Central memory CD8-positive, alpha-beta T cell (primary cell): ENCODE results near the gene ERFE.

Experiments
- ATAC-seq: fragments of 150-1000 bp; cut with Tn5 transposase; replicated peaks from 2 replicates; pipeline ENCODE4 v1.10.0; 2022; ENCODE audit warnings: mild to moderate bottlenecking, moderate FRiP score, moderate number of reproducible peaks; ENCODE audit not compliant: poor library complexity, severe bottlenecking; ENCODE audit errors: extremely low read depth
- DNase-seq, 2 donors: peaks; one replicate each; pipeline ENCODE4 v3.0.0; 2021; ENCODE audit warnings: low spot score in 2 of 2
- H3K27ac Mint-ChIP-seq: one replicate; pipeline ENCODE4 v1.8.0; 2022; ENCODE audit warnings: low read depth, mild to moderate bottlenecking, moderate library complexity, mixed read lengths
- H3K27me3 Mint-ChIP-seq: one replicate; pipeline ENCODE4 v1.8.0; 2022; ENCODE audit warnings: mixed read lengths
- H3K36me3 Mint-ChIP-seq: one replicate; pipeline ENCODE4 v1.8.0; 2022; ENCODE audit warnings: mild to moderate bottlenecking, moderate library complexity, mixed read lengths; ENCODE audit not compliant: insufficient read depth
- H3K4me1 Mint-ChIP-seq: one replicate; pipeline ENCODE4 v1.8.0; 2022; ENCODE audit warnings: mixed read lengths
- H3K4me3 Mint-ChIP-seq: one replicate; pipeline ENCODE4 v1.8.0; 2022; ENCODE audit warnings: mild to moderate bottlenecking, moderate library complexity, mixed read lengths
- H3K9me3 Mint-ChIP-seq: one replicate; pipeline ENCODE4 v1.8.0; 2022; ENCODE audit warnings: mixed read lengths

The ERFE gene

GRCh38 chr2:238159661-238160205 lies 963 bp downstream of the ERFE start:
- peak overlapping the region; percentile 50 for H3K4me3 Mint-ChIP-seq
- no peaks in the 10 kb centered on the region for H3K36me3 Mint-ChIP-seq
- ATAC-seq, result no peak
- H3K27ac Mint-ChIP-seq, result no peak overlapping the region
- no peak for DNase-seq
- peaks cover 13% of the 10 kb centered on the region for H3K4me1 Mint-ChIP-seq
- peaks cover 27% of the 10 kb centered on the region for H3K27me3 Mint-ChIP-seq
- H3K9me3 Mint-ChIP-seq, result no peaks in the 10 kb centered on the region

GRCh38 chr2:238160206-238161129 lies 1.7 kb downstream of the ERFE start:
- Mint-ChIP-seq H3K4me3 (peak overlapping the region; percentile 57), H3K4me1 (peaks cover 13% of the 10 kb centered on the region), H3K9me3 (no peaks in the 10 kb centered on the region), H3K36me3 (no peaks in the 10 kb centered on the region), H3K27me3 (peaks cover 34% of the 10 kb centered on the region), H3K27ac (no peak overlapping the region)
- ATAC-seq, result no peak
- DNase-seq, result no peak

GRCh38 chr2:238161291-238162051 lies 2.7 kb downstream of the ERFE start:
- no peaks in the 10 kb centered on the region for H3K9me3 Mint-ChIP-seq
- peaks cover 13% of the 10 kb centered on the region for H3K4me1 Mint-ChIP-seq
- no peak overlapping the region for H3K4me3 Mint-ChIP-seq
- no peak for DNase-seq
- H3K27me3 Mint-ChIP-seq, result peaks cover 34% of the 10 kb centered on the region
- no peaks in the 10 kb centered on the region for H3K36me3 Mint-ChIP-seq
- no peak overlapping the region for H3K27ac Mint-ChIP-seq
- ATAC-seq, result no peak

- no peak overlapping the region for H3K4me3 Mint-ChIP-seq
- DNase-seq, result no peak
- no peaks in the 10 kb centered on the region for H3K9me3 Mint-ChIP-seq
- ATAC-seq, result no peak
- no peak overlapping the region for H3K27ac Mint-ChIP-seq
- H3K27me3 Mint-ChIP-seq, result peaks cover 34% of the 10 kb centered on the region
- H3K36me3 Mint-ChIP-seq, result peaks cover 2% of the 10 kb centered on the region
- peaks cover 13% of the 10 kb centered on the region for H3K4me1 Mint-ChIP-seq
Observed at GRCh38 chr2:238162251-238162845, 3.6 kb downstream of the ERFE start.

GRCh38 chr2:238162846-238163441 lies 4.2 kb downstream of the ERFE start:
- Mint-ChIP-seq H3K4me1 (peaks cover 13% of the 10 kb centered on the region), H3K9me3 (no peaks in the 10 kb centered on the region), H3K4me3 (no peak overlapping the region), H3K27me3 (peaks cover 34% of the 10 kb centered on the region), H3K36me3 (peaks cover 3% of the 10 kb centered on the region), H3K27ac (no peak overlapping the region)
- DNase-seq (no peak), ATAC-seq (no peak)

- Mint-ChIP-seq H3K4me3 (no peak overlapping the region), H3K4me1 (peaks cover 13% of the 10 kb centered on the region), H3K9me3 (no peaks in the 10 kb centered on the region), H3K27me3 (peaks cover 34% of the 10 kb centered on the region), H3K36me3 (peaks cover 8% of the 10 kb centered on the region), H3K27ac (no peak overlapping the region)
- DNase-seq (no peak), ATAC-seq (no peak)
Observed at GRCh38 chr2:238163481-238164198, 4.9 kb downstream of the ERFE start.

- H3K9me3 Mint-ChIP-seq, result no peaks in the 10 kb centered on the region
- DNase-seq (no peak), ATAC-seq (no peak)
- peaks cover 17% of the 10 kb centered on the region for H3K36me3 Mint-ChIP-seq
- H3K4me1 Mint-ChIP-seq, result peaks cover 6% of the 10 kb centered on the region
- H3K4me3 Mint-ChIP-seq, result no peak overlapping the region
- H3K27ac Mint-ChIP-seq, result no peak overlapping the region
- peaks cover 23% of the 10 kb centered on the region for H3K27me3 Mint-ChIP-seq
Observed at GRCh38 chr2:238164906-238165287, 6.1 kb downstream of the ERFE start.

GRCh38 chr2:238165288-238165921 lies 6.6 kb downstream of the ERFE start:
- peaks cover 4% of the 10 kb centered on the region for H3K4me1 Mint-ChIP-seq
- DNase-seq, result no peak
- H3K36me3 Mint-ChIP-seq, result peaks cover 21% of the 10 kb centered on the region
- ATAC-seq, result no peak
- H3K4me3 Mint-ChIP-seq, result no peak overlapping the region
- H3K27me3 Mint-ChIP-seq, result peaks cover 18% of the 10 kb centered on the region
- no peaks in the 10 kb centered on the region for H3K9me3 Mint-ChIP-seq
- H3K27ac Mint-ChIP-seq, result no peak overlapping the region

- Mint-ChIP-seq H3K36me3 (peaks cover 31% of the 10 kb centered on the region), H3K9me3 (no peaks in the 10 kb centered on the region), H3K27me3 (peaks cover 11% of the 10 kb centered on the region), H3K4me3 (no peak overlapping the region), H3K27ac (no peak overlapping the region), H3K4me1 (no peaks in the 10 kb centered on the region)
- DNase-seq (no peak), ATAC-seq (no peak)
Observed at GRCh38 chr2:238166391-238167343, 7.9 kb downstream of the ERFE start.

GRCh38 chr2:238167344-238167715 lies 8.6 kb downstream of the ERFE start:
- no peaks in the 10 kb centered on the region for H3K4me1 Mint-ChIP-seq
- peaks cover 11% of the 10 kb centered on the region for H3K27me3 Mint-ChIP-seq
- DNase-seq (no peak), ATAC-seq (no peak)
- no peak overlapping the region for H3K4me3 Mint-ChIP-seq
- H3K36me3 Mint-ChIP-seq, result peaks cover 33% of the 10 kb centered on the region
- H3K9me3 Mint-ChIP-seq, result no peaks in the 10 kb centered on the region
- no peak overlapping the region for H3K27ac Mint-ChIP-seq

GRCh38 chr2:238167761-238168160 lies 9.0 kb downstream of the ERFE start:
- Mint-ChIP-seq H3K27ac (no peak overlapping the region), H3K4me3 (no peak overlapping the region), H3K27me3 (peaks cover 11% of the 10 kb centered on the region), H3K36me3 (peaks cover 36% of the 10 kb centered on the region), H3K9me3 (no peaks in the 10 kb centered on the region), H3K4me1 (no peaks in the 10 kb centered on the region)
- DNase-seq, result no peak
- no peak for ATAC-seq
